Mucosa of stomach (tissue), 1 donor: ENCODE data around the gene PROSER3.

ENCODE experiments used
- H3K27me3 ChIP-seq: one replicate; pipeline ENCODE4 v1.7.0; 2013; ENCODE audit warnings: mild to moderate bottlenecking, low read length; ENCODE audit not compliant: control insufficient read depth, insufficient read depth
- H3K36me3 ChIP-seq: one replicate; pipeline ENCODE4 v1.7.0; 2013; ENCODE audit warnings: low read length; ENCODE audit not compliant: control insufficient read depth, insufficient read depth
- H3K4me1 ChIP-seq: one replicate; pipeline ENCODE4 v1.7.0; 2013; ENCODE audit warnings: mild to moderate bottlenecking, low read length; ENCODE audit not compliant: control insufficient read depth, insufficient read depth
- H3K4me3 ChIP-seq: one replicate; pipeline ENCODE4 v1.7.0; 2013; ENCODE audit warnings: low read length
- H3K9ac ChIP-seq: one replicate; pipeline ENCODE4 v1.7.0; 2013; ENCODE audit warnings: mild to moderate bottlenecking, low read length, moderate library complexity
- H3K9me3 ChIP-seq: one replicate; pipeline ENCODE4 v1.7.0; 2013; ENCODE audit warnings: mild to moderate bottlenecking, low read length, moderate library complexity; ENCODE audit not compliant: control insufficient read depth
- donor health status: Pancreatic carcinoma.

PROSER3 gene

GRCh38 chr19:35777961-35778360 is 20.0 kb downstream of the PROSER3 start:
- Histone ChIP-seq H3K4me1 (no peaks in the 10 kb centered on the region), H3K36me3 (no peaks in the 10 kb centered on the region), H3K9me3 (no peaks in the 10 kb centered on the region), H3K27me3 (no peaks in the 10 kb centered on the region), H3K9ac (no peak overlapping the region), H3K4me3 (no peak overlapping the region)

- Histone ChIP-seq H3K27me3 (no peaks in the 10 kb centered on the region), H3K9me3 (no peaks in the 10 kb centered on the region), H3K36me3 (no peaks in the 10 kb centered on the region), H3K9ac (no peak overlapping the region), H3K4me1 (no peaks in the 10 kb centered on the region), H3K4me3 (no peak overlapping the region)
These were observed 21.1 kb downstream of the PROSER3 start for GRCh38 chr19:35779033-35779432.

DNA sequence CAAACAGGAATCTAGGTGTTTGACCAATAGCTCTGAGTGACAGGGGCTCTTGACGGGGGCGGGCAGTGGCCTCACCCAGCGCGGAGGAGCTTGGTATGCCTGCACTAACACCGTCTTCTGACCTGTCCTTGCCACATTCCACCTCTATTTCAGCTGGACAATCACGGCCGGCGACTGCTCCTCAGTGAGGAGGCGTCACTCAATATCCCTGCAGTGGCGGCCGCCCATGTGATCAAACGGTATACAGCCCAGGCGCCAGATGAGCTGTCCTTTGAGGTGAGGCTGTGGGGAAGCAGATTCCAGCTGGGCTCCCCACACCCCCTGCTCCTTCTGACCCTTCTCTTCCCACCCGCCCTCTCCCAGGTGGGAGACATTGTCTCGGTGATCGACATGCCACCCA is 22.1 kb downstream of the PROSER3 start:
- H3K4me3 ChIP-seq: no peak overlapping the region
- no peaks in the 10 kb centered on the region for H3K9me3 ChIP-seq
- no peaks in the 10 kb centered on the region for H3K27me3 ChIP-seq
- no peaks in the 10 kb centered on the region for H3K4me1 ChIP-seq
- no peaks in the 10 kb centered on the region for H3K36me3 ChIP-seq
- no peak overlapping the region for H3K9ac ChIP-seq

DNA sequence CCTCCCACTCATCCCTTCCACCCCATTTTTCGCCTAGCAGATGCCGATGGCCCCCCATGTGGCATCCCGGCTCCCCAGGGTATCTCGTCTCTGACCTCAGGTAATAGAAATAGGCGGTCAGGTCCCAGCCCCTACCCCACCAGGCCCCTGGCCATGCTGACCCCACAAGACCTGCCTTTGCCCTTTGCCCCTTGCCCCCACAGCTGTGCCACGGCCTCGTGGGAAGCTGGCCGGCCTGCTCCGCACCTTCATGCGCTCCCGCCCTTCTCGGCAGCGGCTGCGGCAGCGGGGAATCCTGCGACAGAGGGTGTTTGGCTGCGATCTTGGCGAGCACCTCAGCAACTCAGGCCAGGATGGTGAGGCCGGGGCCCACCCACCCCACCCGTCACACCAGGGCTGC is 22.7 kb downstream of the PROSER3 start:
- no peaks in the 10 kb centered on the region for H3K27me3 ChIP-seq
- H3K9me3 ChIP-seq: no peaks in the 10 kb centered on the region
- H3K36me3 ChIP-seq: no peaks in the 10 kb centered on the region

DNA sequence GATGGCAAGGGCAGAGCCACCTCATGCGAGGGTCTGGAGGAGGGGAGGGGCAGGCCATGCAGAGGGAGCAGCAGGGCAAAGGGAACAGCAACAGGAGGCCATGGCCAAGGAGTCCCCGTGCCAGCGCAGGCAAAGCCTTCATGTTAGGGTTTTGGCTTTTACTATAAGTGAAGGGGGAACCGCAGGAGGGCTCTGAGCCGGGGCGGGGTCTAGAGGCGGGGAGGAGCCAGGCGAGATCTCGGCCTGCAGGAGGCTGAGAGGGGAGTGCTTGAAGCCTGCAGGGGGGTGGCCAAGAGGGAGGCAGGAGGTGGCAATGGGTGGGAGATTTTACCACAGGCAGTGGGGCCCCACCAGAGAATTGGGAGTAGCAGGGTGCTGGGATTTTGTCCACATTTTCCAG is 23.7 kb downstream of the PROSER3 start:
- Histone ChIP-seq H3K4me3 (no peak overlapping the region), H3K9ac (no peak overlapping the region), H3K9me3 (no peaks in the 10 kb centered on the region), H3K36me3 (no peaks in the 10 kb centered on the region), H3K4me1 (no peaks in the 10 kb centered on the region), H3K27me3 (no peaks in the 10 kb centered on the region)

More for the DNA sequence above, 22.7 kb downstream of the PROSER3 start:
- Histone ChIP-seq H3K4me3 (no peak overlapping the region), H3K4me1 (no peaks in the 10 kb centered on the region), H3K9ac (no peak overlapping the region)

- Histone ChIP-seq H3K27me3 (no peaks in the 10 kb centered on the region), H3K36me3 (no peaks in the 10 kb centered on the region), H3K9ac (no peak overlapping the region), H3K4me1 (no peaks in the 10 kb centered on the region), H3K4me3 (no peak overlapping the region), H3K9me3 (no peaks in the 10 kb centered on the region)
These were observed 24.6 kb downstream of the PROSER3 start for GRCh38 chr19:35782589-35782988.

DNA sequence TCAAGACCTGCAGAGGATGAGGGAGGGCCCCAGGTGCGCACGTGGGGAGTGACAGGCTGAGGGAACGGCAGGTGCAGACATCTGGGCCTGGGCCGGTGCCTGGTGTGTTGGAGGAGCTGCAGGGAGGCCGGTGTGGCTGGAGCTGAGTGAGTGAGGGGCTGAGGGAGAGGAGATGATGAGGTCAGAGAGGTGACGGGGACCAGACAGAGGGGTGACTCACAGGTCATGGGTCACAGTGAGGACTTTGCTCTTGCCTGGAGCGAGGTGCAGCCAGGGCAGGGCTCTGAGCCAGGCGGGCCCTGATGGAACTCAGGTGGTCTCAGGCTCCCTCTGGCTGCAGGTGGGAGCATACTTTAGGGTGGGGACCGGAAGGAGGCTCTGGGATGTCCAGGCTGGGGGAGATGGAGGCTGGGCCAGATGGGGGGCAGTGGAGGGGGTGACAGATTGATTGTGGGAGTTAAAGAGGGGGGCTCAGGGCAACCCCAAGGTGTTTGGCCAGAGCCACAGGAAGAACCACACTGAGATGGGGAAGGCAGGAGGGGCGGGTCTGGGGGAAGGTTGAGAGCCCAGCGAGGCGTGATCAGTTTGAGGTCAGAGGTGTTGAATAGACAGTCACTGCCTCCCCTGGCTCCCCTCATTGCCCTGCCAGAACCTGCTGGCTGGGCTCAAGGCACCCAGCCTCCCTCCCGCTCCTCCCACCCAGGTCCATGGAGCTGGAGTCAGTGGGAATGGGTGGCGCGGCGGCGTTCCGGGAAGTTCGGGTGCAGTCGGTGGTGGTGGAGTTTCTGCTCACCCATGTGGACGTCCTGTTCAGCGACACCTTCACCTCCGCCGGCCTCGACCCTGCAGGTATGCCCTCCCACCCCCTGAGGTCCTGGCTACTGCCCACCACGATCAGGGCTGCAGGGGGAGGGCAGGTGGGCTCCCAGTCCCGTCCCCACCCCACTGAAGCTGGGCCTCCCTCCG is 25.8 kb downstream of the PROSER3 start:
- Histone ChIP-seq H3K4me1 (no peaks in the 10 kb centered on the region), H3K27me3 (no peaks in the 10 kb centered on the region), H3K36me3 (no peaks in the 10 kb centered on the region), H3K9me3 (no peaks in the 10 kb centered on the region), H3K4me3 (no peak overlapping the region), H3K9ac (no peak overlapping the region)

DNA sequence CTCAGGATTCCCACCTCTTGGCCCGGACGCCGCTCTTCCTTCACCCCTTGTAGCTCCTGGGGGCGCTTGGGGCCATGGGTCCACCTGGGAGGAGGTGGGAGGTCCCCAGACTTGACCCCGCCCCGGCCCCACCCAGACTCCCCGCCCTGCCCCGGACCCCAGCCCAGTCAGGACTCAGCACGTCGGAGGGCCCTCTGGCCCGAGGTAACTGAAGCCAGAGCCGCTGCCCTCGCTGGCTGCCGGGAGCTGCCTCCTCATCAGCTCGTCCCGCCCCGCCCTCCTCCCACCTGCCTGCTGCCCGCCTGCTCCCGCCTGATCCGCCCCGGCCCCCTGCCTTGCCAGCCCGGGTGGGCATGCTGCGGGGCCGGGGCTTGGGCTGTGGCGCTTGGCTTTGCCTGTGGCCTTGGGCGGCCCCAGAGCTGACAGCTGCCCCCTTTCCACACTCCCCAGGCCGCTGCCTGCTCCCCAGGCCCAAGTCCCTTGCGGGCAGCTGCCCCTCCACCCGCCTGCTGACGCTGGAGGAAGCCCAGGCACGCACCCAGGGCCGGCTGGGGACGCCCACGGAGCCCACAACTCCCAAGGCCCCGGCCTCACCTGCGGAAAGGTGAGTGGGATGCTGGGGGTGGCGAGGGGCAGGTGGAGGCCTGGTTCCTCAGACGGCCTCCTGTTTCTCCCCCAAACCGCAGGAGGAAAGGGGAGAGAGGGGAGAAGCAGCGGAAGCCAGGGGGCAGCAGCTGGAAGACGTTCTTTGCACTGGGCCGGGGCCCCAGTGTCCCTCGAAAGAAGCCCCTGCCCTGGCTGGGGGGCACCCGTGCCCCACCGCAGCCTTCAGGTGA is 26.7 kb downstream of the PROSER3 start:
- Histone ChIP-seq H3K9ac (no peak overlapping the region), H3K27me3 (no peaks in the 10 kb centered on the region), H3K36me3 (no peaks in the 10 kb centered on the region), H3K4me1 (no peaks in the 10 kb centered on the region), H3K9me3 (no peaks in the 10 kb centered on the region), H3K4me3 (no peak overlapping the region)

DNA sequence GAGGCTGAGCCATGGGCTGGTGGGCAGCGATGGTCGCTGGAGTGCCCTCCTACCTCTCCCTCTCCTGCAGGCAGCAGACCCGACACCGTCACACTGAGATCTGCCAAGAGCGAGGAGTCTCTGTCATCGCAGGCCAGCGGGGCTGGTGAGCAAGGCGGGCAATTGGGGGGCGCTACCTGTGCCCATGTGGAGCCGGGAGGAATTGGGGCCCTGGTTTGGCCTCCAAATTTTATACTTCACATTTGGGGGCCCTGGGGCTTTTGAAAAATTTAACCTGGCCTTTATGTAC is 27.3 kb downstream of the PROSER3 start:
- Histone ChIP-seq H3K36me3 (no peaks in the 10 kb centered on the region), H3K4me1 (no peaks in the 10 kb centered on the region), H3K9ac (no peak overlapping the region), H3K9me3 (no peaks in the 10 kb centered on the region), H3K4me3 (no peak overlapping the region), H3K27me3 (no peaks in the 10 kb centered on the region)

DNA sequence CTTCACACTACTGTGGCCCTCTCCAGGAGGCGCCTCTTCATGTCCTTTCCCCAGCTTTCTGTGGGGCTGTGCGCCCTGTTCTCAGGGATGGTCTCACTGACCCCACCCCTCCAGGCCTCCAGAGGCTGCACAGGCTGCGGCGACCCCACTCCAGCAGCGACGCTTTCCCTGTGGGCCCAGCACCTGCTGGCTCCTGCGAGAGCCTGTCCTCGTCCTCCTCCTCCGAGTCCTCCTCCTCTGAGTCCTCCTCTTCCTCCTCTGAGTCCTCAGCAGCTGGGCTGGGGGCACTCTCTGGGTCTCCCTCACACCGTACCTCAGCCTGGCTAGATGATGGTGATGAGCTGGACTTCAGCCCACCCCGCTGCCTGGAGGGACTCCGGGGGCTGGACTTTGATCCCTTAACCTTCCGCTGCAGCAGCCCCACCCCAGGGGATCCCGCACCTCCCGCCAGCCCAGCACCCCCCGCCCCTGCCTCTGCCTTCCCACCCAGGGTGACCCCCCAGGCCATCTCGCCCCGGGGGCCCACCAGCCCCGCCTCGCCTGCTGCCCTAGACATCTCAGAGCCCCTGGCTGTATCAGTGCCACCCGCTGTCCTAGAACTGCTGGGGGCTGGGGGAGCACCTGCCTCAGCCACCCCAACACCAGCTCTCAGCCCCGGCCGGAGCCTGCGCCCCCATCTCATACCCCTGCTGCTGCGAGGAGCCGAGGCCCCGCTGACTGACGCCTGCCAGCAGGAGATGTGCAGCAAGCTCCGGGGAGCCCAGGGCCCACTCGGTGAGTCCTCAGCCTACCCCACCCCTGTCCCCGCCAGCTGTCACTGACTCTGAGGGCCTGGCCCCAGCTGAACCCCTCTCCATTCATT is 28.6 kb downstream of the PROSER3 start:
- Histone ChIP-seq H3K27me3 (no peaks in the 10 kb centered on the region), H3K9ac (no peak overlapping the region), H3K4me1 (peaks cover 1% of the 10 kb centered on the region), H3K36me3 (no peaks in the 10 kb centered on the region), H3K4me3 (no peak overlapping the region), H3K9me3 (no peaks in the 10 kb centered on the region)

DNA sequence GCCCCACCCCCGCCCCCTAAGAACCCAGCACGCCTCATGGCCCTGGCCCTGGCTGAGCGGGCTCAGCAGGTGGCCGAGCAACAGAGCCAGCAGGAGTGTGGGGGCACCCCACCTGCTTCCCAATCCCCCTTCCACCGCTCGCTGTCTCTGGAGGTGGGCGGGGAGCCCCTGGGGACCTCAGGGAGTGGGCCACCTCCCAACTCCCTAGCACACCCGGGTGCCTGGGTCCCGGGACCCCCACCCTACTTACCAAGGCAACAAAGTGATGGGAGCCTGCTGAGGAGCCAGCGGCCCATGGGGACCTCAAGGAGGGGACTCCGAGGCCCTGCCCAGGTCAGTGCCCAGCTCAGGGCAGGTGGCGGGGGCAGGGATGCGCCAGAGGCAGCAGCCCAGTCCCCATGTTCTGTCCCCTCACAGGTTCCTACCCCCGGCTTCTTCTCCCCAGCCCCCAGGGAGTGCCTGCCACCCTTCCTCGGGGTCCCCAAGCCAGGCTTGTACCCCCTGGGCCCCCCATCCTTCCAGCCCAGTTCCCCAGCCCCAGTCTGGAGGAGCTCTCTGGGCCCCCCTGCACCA is 29.3 kb downstream of the PROSER3 start:
- H3K4me3 ChIP-seq: no peak overlapping the region
- H3K9me3 ChIP-seq: no peaks in the 10 kb centered on the region
- no peaks in the 10 kb centered on the region for H3K36me3 ChIP-seq
- no peak overlapping the region for H3K9ac ChIP-seq
- H3K4me1 ChIP-seq: peaks cover 8% of the 10 kb centered on the region
- H3K27me3 ChIP-seq: no peaks in the 10 kb centered on the region
